Activated CD4-positive, alpha-beta memory T cell treated with anti-CD3 and anti-CD28 coated beads for 36 hours (primary cell): ENCODE data around the gene LPCAT1. TPM values are rescaled to one million over a fixed set of nuclear protein-coding genes. Genes with fewer than 3 reads are reported as not detected.
"Not testable (repeated sequence)": the region's sequence is repeated elsewhere in the genome, so short reads cannot be mapped to it uniquely, and the experiment has no call there.

Experiments used
- CTCF ChIA-PET: fragments of 350-600 bp; sonication (Branson Sonifier 250); formaldehyde crosslinking; loops from one replicate; lab custom pipeline; 2021; ENCODE audit warnings: antibody characterized with exemption, inconsistent platforms; lab: Charles Lee
- POLR2A ChIA-PET: fragments of 350-600 bp; sonication (Branson Sonifier 250); formaldehyde crosslinking; loops from one replicate; lab custom pipeline; 2021; ENCODE audit warnings: antibody characterized with exemption; lab: Charles Lee
- DNase-seq: peaks from one replicate; pipeline ENCODE4 v3.0.0-alpha.2; 2020
- H3K27ac Mint-ChIP-seq: one replicate; pipeline ENCODE4 v1.8.0; 2021; ENCODE audit warnings: mixed read lengths
- H3K27me3 Mint-ChIP-seq: one replicate; pipeline ENCODE4 v1.8.0; 2021; ENCODE audit warnings: mixed read lengths
- H3K36me3 Mint-ChIP-seq: one replicate; pipeline ENCODE4 v1.8.0; 2021; ENCODE audit warnings: mixed read lengths
- H3K4me1 Mint-ChIP-seq: one replicate; pipeline ENCODE4 v1.8.0; 2021; ENCODE audit warnings: low read depth, mixed read lengths
- H3K4me3 Mint-ChIP-seq: one replicate; pipeline ENCODE4 v1.8.0; 2021; ENCODE audit warnings: mild to moderate bottlenecking, mixed read lengths
- H3K9me3 Mint-ChIP-seq: one replicate; pipeline ENCODE4 v1.8.0; 2021; ENCODE audit warnings: mixed read lengths
- intact Hi-C: fragments of 100-400 bp; cut with micrococcal nuclease; formaldehyde crosslinking; loops from one replicate; pipeline ENCODE4 v1.15.1; 2023
- total RNA-seq, 2 experiments: library from RNA; stranded (reverse); gene quantifications; one replicate each; pipeline ENCODE4 v1.2.3, GENCODE V29; 2021

LPCAT1 gene
- 10 to 100 TPM; 48.4 to 51.4 TPM for total RNA-seq

- CTCF ChIA-PET: interaction anchor here (1.0 to 1.2 kb wide), 3 partner anchors 12 to 144 kb away, joined by 3 to 5 read pairs (median 5); no protein-coding TSS in a partner anchor
- intact Hi-C loops: loop anchor here (1.0 to 5.0 kb wide), 3 partner anchors 12 to 268 kb away; no protein-coding TSS in a partner anchor
Measured at GRCh38 chr5:1523793-1524480, at the start of gene LPCAT1. TSS of gene LPCAT1 (minus strand) at chr5:1523960. CDS start at chr5:1523844, 116 bp downstream.

GRCh38 chr5:1571875-1572274 is 48.1 kb upstream of the LPCAT1 start:
- H3K27me3 Mint-ChIP-seq, intact Hi-C loops, POLR2A ChIA-PET, H3K9me3 Mint-ChIP-seq, CTCF ChIA-PET, H3K4me1 Mint-ChIP-seq, DNase-seq, H3K4me3 Mint-ChIP-seq, H3K27ac Mint-ChIP-seq, H3K36me3 Mint-ChIP-seq: not testable (repeated sequence)

More at GRCh38 chr5:1523793-1524480, at the start of gene LPCAT1:
- Mint-ChIP-seq H3K36me3 (peaks cover 7% of the 10 kb centered on the region), H3K27ac (peak within 1 kb of the TSS; percentile 66), H3K4me1 (peaks cover 33% of the 10 kb centered on the region), H3K9me3 (no peaks in the 10 kb centered on the region), H3K27me3 (no peaks in the 10 kb centered on the region), H3K4me3 (peak within 1 kb of the TSS; percentile 86)
- POLR2A ChIA-PET: interaction anchor here (1.0 to 1.3 kb wide), 3 partner anchors 11 to 195 kb away, joined by 3 to 8 read pairs (median 3); no protein-coding TSS in a partner anchor
- peak; percentile 81 for DNase-seq

GRCh38 chr5:1570975-1571374 is 47.2 kb upstream of the LPCAT1 start:
- POLR2A ChIA-PET: no interaction called here
- Mint-ChIP-seq H3K27ac (no peak overlapping the region), H3K27me3 (no peaks in the 10 kb centered on the region), H3K4me3 (no peak overlapping the region), H3K4me1 (no peaks in the 10 kb centered on the region), H3K9me3 (peaks cover 7% of the 10 kb centered on the region), H3K36me3 (peaks cover 8% of the 10 kb centered on the region)
- CTCF ChIA-PET: no interaction called here
- DNase-seq: no peak
- intact Hi-C loops: no loop called here

- no peaks in the 10 kb centered on the region for H3K4me1 Mint-ChIP-seq
- no peak for DNase-seq
- H3K27me3 Mint-ChIP-seq: no peaks in the 10 kb centered on the region
- ChIA-PET POLR2A (no interaction called here), CTCF (no interaction called here)
- H3K4me3 Mint-ChIP-seq: no peak overlapping the region
- H3K36me3 Mint-ChIP-seq: peaks cover 8% of the 10 kb centered on the region
- H3K9me3 Mint-ChIP-seq: peaks cover 7% of the 10 kb centered on the region
- H3K27ac Mint-ChIP-seq: no peak overlapping the region
- intact Hi-C loops: no loop called here
Measured at GRCh38 chr5:1568201-1568979, 44.6 kb upstream of the LPCAT1 start.

- H3K36me3 Mint-ChIP-seq, CTCF ChIA-PET, H3K4me3 Mint-ChIP-seq, DNase-seq, intact Hi-C loops, H3K9me3 Mint-ChIP-seq, H3K27me3 Mint-ChIP-seq, H3K4me1 Mint-ChIP-seq, H3K27ac Mint-ChIP-seq, POLR2A ChIA-PET: not testable (repeated sequence)
Measured at GRCh38 chr5:1567527-1568200, 43.9 kb upstream of the LPCAT1 start.

- H3K27me3 Mint-ChIP-seq: no peaks in the 10 kb centered on the region
- CTCF ChIA-PET: no interaction called here
Measured at GRCh38 chr5:1565737-1566734, 42.3 kb upstream of the LPCAT1 start.

GRCh38 chr5:1564824-1565736 is 41.3 kb upstream of the LPCAT1 start:
- POLR2A ChIA-PET: no interaction called here
- CTCF ChIA-PET: no interaction called here
- peaks cover under 1% of the 10 kb centered on the region for H3K9me3 Mint-ChIP-seq
- no peak overlapping the region for H3K27ac Mint-ChIP-seq
- H3K4me3 Mint-ChIP-seq: no peak overlapping the region
- peaks cover under 1% of the 10 kb centered on the region for H3K36me3 Mint-ChIP-seq
- no peaks in the 10 kb centered on the region for H3K4me1 Mint-ChIP-seq
- H3K27me3 Mint-ChIP-seq: peaks cover 2% of the 10 kb centered on the region
- intact Hi-C loops: no loop called here
- DNase-seq: no peak

More at GRCh38 chr5:1565737-1566734, 42.3 kb upstream of the LPCAT1 start:
- Mint-ChIP-seq H3K4me1 (no peaks in the 10 kb centered on the region), H3K9me3 (peaks cover 7% of the 10 kb centered on the region), H3K36me3 (peaks cover 8% of the 10 kb centered on the region), H3K4me3 (no peak overlapping the region), H3K27ac (no peak overlapping the region)
- POLR2A ChIA-PET: no interaction called here
- intact Hi-C loops: no loop called here
- DNase-seq: no peak

GRCh38 chr5:1564182-1564748 is 40.5 kb upstream of the LPCAT1 start:
- H3K9me3 Mint-ChIP-seq: no peaks in the 10 kb centered on the region
- CTCF ChIA-PET: no interaction called here

GRCh38 chr5:1563617-1564181 is 39.9 kb upstream of the LPCAT1 start:
- no peak for DNase-seq
- Mint-ChIP-seq H3K4me1 (no peaks in the 10 kb centered on the region), H3K27me3 (peaks cover 2% of the 10 kb centered on the region), H3K9me3 (no peaks in the 10 kb centered on the region), H3K27ac (no peak overlapping the region), H3K36me3 (no peaks in the 10 kb centered on the region), H3K4me3 (no peak overlapping the region)
- intact Hi-C loops: no loop called here
- ChIA-PET POLR2A (no interaction called here), CTCF (no interaction called here)

More at GRCh38 chr5:1564182-1564748, 40.5 kb upstream of the LPCAT1 start:
- intact Hi-C loops: no loop called here
- H3K36me3 Mint-ChIP-seq: no peaks in the 10 kb centered on the region
- DNase-seq: no peak
- peaks cover 2% of the 10 kb centered on the region for H3K27me3 Mint-ChIP-seq
- POLR2A ChIA-PET: no interaction called here
- H3K4me3 Mint-ChIP-seq: no peak overlapping the region
- no peaks in the 10 kb centered on the region for H3K4me1 Mint-ChIP-seq
- H3K27ac Mint-ChIP-seq: no peak overlapping the region

- Mint-ChIP-seq H3K36me3 (no peaks in the 10 kb centered on the region), H3K27me3 (peaks cover 2% of the 10 kb centered on the region), H3K9me3 (no peaks in the 10 kb centered on the region), H3K27ac (no peak overlapping the region), H3K4me3 (no peak overlapping the region), H3K4me1 (no peaks in the 10 kb centered on the region)
- intact Hi-C loops: no loop called here
- POLR2A ChIA-PET: no interaction called here
- CTCF ChIA-PET: no interaction called here
- DNase-seq: no peak
Measured at GRCh38 chr5:1563051-1563461, 39.3 kb upstream of the LPCAT1 start.
